HG03139 (cell line): ENCODE results near the gene POMP.
"Not testable (repeated sequence)": the region's sequence is repeated elsewhere in the genome, so short reads cannot be mapped to it uniquely, and the experiment has no call there.

Experiments used
- ATAC-seq: cut with Tn5 transposase; IDR thresholded peaks from one replicate; pipeline ENCODE4 v1.9.1; 2021; ENCODE audit not compliant: unreplicated experiment

POMP gene

GRCh38 chr13:28693605-28694491 is 34.9 kb downstream of the POMP start:
- not testable (repeated sequence) for ATAC-seq

GRCh38 chr13:28697441-28697840 is 38.5 kb downstream of the POMP start:
- no peak for ATAC-seq

- no peak for ATAC-seq
These were observed 40.3 kb downstream of the POMP start for GRCh38 chr13:28699246-28699645.

GRCh38 chr13:28704282-28704681 is 45.4 kb downstream of the POMP start:
- no peak for ATAC-seq

GRCh38 chr13:28704919-28705318 is 46.0 kb downstream of the POMP start:
- ATAC-seq: no peak

- no peak for ATAC-seq
These were observed 46.6 kb downstream of the POMP start for GRCh38 chr13:28705461-28706083.

- peak; percentile 97 for ATAC-seq
These were observed 48.9 kb downstream of the POMP start for GRCh38 chr13:28707629-28708427.

GRCh38 chr13:28710161-28710560 is 51.2 kb downstream of the POMP start:
- no peak for ATAC-seq

GRCh38 chr13:28714651-28715050 is 55.7 kb downstream of the POMP start:
- no peak for ATAC-seq

- no peak for ATAC-seq
These were observed 57.6 kb downstream of the POMP start for GRCh38 chr13:28716511-28716910.

- ATAC-seq: no peak
These were observed 58.2 kb downstream of the POMP start for GRCh38 chr13:28717170-28717569.

GRCh38 chr13:28718196-28718542 is 59.2 kb downstream of the POMP start:
- no peak for ATAC-seq

- peak; percentile 98 for ATAC-seq
These were observed 59.8 kb downstream of the POMP start, which contains the start of gene SLC46A3 for GRCh38 chr13:28718543-28719226. SLC46A3 (minus strand) TSS chr13:28718970; CDS start chr13:28717998, 972 bp downstream.

GRCh38 chr13:28719227-28720055 is 60.5 kb downstream of the POMP start:
- ATAC-seq: no peak

GRCh38 chr13:28723806-28724205 is 64.9 kb downstream of the POMP start:
- ATAC-seq: no peak

- no peak for ATAC-seq
These were observed 66.2 kb downstream of the POMP start for GRCh38 chr13:28725046-28725610.
